Measurements from ENCODE around the gene CYB561A3.

- TF ChIP-seq CTCF (IDR thresholded peaks at IDR 0.05) = no peak
- TF ChIP-seq POLR2A (IDR thresholded peaks at IDR 0.05) = no peak
- TF ChIP-seq POLR2AphosphoS5 (IDR thresholded peaks at IDR 0.05) = no peak
- TF ChIP-seq EP300 (IDR thresholded peaks at IDR 0.05; ENCODE audit: low read depth) = no peak
Observed at GRCh38 chr11:61356706-61357105, 5.0 kb downstream of the CYB561A3 start.
